IMR-90 (cell line): Measurements from ENCODE around the gene WFDC6. TPM values are rescaled to one million over a fixed set of nuclear protein-coding genes. Genes with fewer than 3 reads are reported as not detected.
A peak's percentile ranks its signal among the peaks of the same experiment; 100 is the strongest.

ENCODE experiments used
- ATAC-seq: fragments of 200-7000 bp; cut with Tn5 transposase; 2 replicates; pipeline ENCODE4 v1.9.1; 2020; ENCODE audit warnings: low read depth, mild to moderate bottlenecking, moderate library complexity
- BruUV-seq: library from RNA; stranded (reverse); fragments of 400-500 nt; replicated peaks from 2 replicates; lab custom pipeline; 2021; lab: Mats Ljungman, UMichigan
- CTCF ChIA-PET: fragments of 300-600 bp; formaldehyde crosslinking; extraction: SDS; loops from one replicate; lab custom pipeline; 2021; ENCODE audit warnings: antibody characterized with exemption; lab: Yijun Ruan, JAX
- POLR2A ChIA-PET: fragments of 300-600 bp; sonication (Branson Sonifier 250); formaldehyde crosslinking; loops from one replicate; lab custom pipeline; 2022; ENCODE audit warnings: antibody characterized with exemption; ENCODE audit not compliant: unreplicated experiment; lab: Charles Lee
- DNase-seq: peaks from one replicate; pipeline ENCODE4 v3.0.0; 2013
- H2AFZ ChIP-seq: replicated peaks from 2 replicates; pipeline ENCODE3; 2013; ENCODE audit warnings: low read length, mild to moderate bottlenecking; ENCODE audit not compliant: poor library complexity
- H2AK5ac ChIP-seq: 2 replicates; pipeline ENCODE4 v1.6.1; 2013; ENCODE audit warnings: low read depth, low read length, inconsistent platforms
- H2AK9ac ChIP-seq: replicated peaks from 2 replicates; pipeline ENCODE3; 2013; ENCODE audit warnings: mild to moderate bottlenecking, low read depth, low read length, moderate library complexity; ENCODE audit not compliant: poor library complexity
- H2BK120ac ChIP-seq: 2 replicates; pipeline ENCODE4 v1.6.1; 2013; ENCODE audit warnings: low read depth, low read length, inconsistent platforms
- H2BK15ac ChIP-seq: 3 replicates; pipeline ENCODE4 v1.6.1; 2013; ENCODE audit warnings: low read depth, low read length, inconsistent platforms
- H2BK20ac ChIP-seq: 2 replicates; pipeline ENCODE4 v1.6.1; 2013; ENCODE audit warnings: low read depth, mild to moderate bottlenecking, inconsistent platforms, low read length, moderate library complexity
- H2BK5ac ChIP-seq: 2 replicates; pipeline ENCODE4 v1.6.1; 2013; ENCODE audit warnings: mild to moderate bottlenecking, low read depth, low read length, inconsistent platforms; ENCODE audit not compliant: poor library complexity, severe bottlenecking
- H3K14ac ChIP-seq: replicated peaks from 2 replicates; pipeline ENCODE4 v1.6.1; 2013; ENCODE audit warnings: low read depth, low read length, inconsistent platforms
- H3K18ac ChIP-seq: 2 replicates; pipeline ENCODE4 v1.6.1; 2013; ENCODE audit warnings: low read depth, low read length, control low read depth
- H3K23ac ChIP-seq: 2 replicates; pipeline ENCODE4 v1.6.1; 2013; ENCODE audit warnings: low read depth, low read length, inconsistent platforms
- H3K27ac ChIP-seq: 2 replicates; pipeline ENCODE4 v1.5.1; 2013; ENCODE audit warnings: mild to moderate bottlenecking, control low read depth, low read length; ENCODE audit not compliant: insufficient read depth
- H3K27me3 ChIP-seq: 2 replicates; pipeline ENCODE4 v1.6.1; 2013; ENCODE audit warnings: low read length; ENCODE audit not compliant: control insufficient read depth, insufficient read depth
- H3K36me3 ChIP-seq: 2 replicates; pipeline ENCODE4 v1.6.1; 2013; ENCODE audit warnings: low read length, mixed read lengths; ENCODE audit not compliant: control insufficient read depth, insufficient read depth
- H3K4ac ChIP-seq: 2 replicates; pipeline ENCODE4 v1.6.1; 2013; ENCODE audit warnings: low read depth, low read length, inconsistent platforms
- H3K4me1 ChIP-seq: 2 replicates; pipeline ENCODE4 v1.6.1; 2013; ENCODE audit warnings: low read length, mixed read lengths; ENCODE audit not compliant: control insufficient read depth, insufficient read depth
- H3K4me2 ChIP-seq: 2 replicates; pipeline ENCODE4 v1.6.1; 2013; ENCODE audit warnings: low read depth, mild to moderate bottlenecking, control low read depth, low read length, moderate library complexity
- H3K4me3 ChIP-seq: 2 replicates; pipeline ENCODE4 v1.5.1; 2013; ENCODE audit warnings: low read depth, mild to moderate bottlenecking, control low read depth, low read length, moderate library complexity; ENCODE audit not compliant: insufficient read depth
- H3K56ac ChIP-seq: 2 replicates; pipeline ENCODE4 v1.6.1; 2013; ENCODE audit warnings: low read length, inconsistent platforms; ENCODE audit not compliant: insufficient read depth; ENCODE audit errors: extremely low read depth
- H3K79me1 ChIP-seq, 2 experiments: 2 replicates each; pipeline ENCODE4 v1.6.1; 2013; ENCODE audit warnings: low read length in 2 of 2, inconsistent platforms in 1 of 2, low read depth in 1 of 2
- H3K9ac ChIP-seq: 2 replicates; pipeline ENCODE4 v1.6.1; 2013; ENCODE audit warnings: low read depth, low read length, control low read depth
- H3K9me1 ChIP-seq: 2 replicates; pipeline ENCODE4 v1.6.1; 2013; ENCODE audit warnings: low read length, inconsistent platforms; ENCODE audit not compliant: insufficient read depth
- H3K9me3 ChIP-seq: 2 replicates; pipeline ENCODE4 v1.6.1; 2013; ENCODE audit warnings: low read length; ENCODE audit not compliant: control insufficient read depth, insufficient read depth
- H4K20me1 ChIP-seq: 2 replicates; pipeline ENCODE4 v1.6.1; 2013; ENCODE audit warnings: low read length, inconsistent platforms; ENCODE audit not compliant: insufficient read depth
- H4K5ac ChIP-seq: 2 replicates; pipeline ENCODE4 v1.6.1; 2013; ENCODE audit warnings: mild to moderate bottlenecking, low read depth, low read length, control low read depth
- H4K8ac ChIP-seq, 2 experiments: 2 replicates each; pipeline ENCODE4 v1.6.1; 2013; ENCODE audit warnings: low read depth in 2 of 2, low read length in 2 of 2, control low read depth in 1 of 2, inconsistent platforms in 1 of 2
- H4K91ac ChIP-seq: 2 replicates; pipeline ENCODE4 v1.6.1; 2013; ENCODE audit warnings: low read depth, low read length, inconsistent platforms; ENCODE audit not compliant: insufficient read depth
- FOS ChIP-seq: fragments of 150-350 bp; IDR thresholded peaks from 2 replicates; pipeline ENCODE4 v1.6.1; 2016; ENCODE audit warnings: low read depth, low read length
- MAZ ChIP-seq: IDR thresholded peaks from 2 replicates; pipeline ENCODE4 v1.6.1; 2012; ENCODE audit warnings: low read depth, mild to moderate bottlenecking, low read length, improper control_type of control experiment, moderate library complexity, borderline replicate concordance
- WGBS, 2 experiments: methylation state at CpG; one replicate each; pipeline versions ENCODE4 v1.1.5 to v1.1.7; 2013; ENCODE audit warnings: missing lambda C conversion rate in 2 of 2; ENCODE audit not compliant: insufficient read length in 1 of 2; ENCODE audit errors: extremely low coverage in 2 of 2; 5-methylcytosine and 5-hydroxymethylcytosine counted together
- dilution Hi-C: fragments of 300-500 bp; cut with HindIII; formaldehyde crosslinking; loops from one replicate; pipeline ENCODE4 v1.14.3; 2018; ENCODE audit warnings: low sequenced_read_pairs; ENCODE audit not compliant: unreplicated experiment
- in situ Hi-C: fragments of 300-500 bp; cut with MboI; formaldehyde crosslinking; loops from 3 replicates; pipeline ENCODE4 v1.14.3; 2019; ENCODE audit warnings: low sequenced_read_pairs, inconsistent platforms, mixed read lengths
- intact Hi-C: fragments of 100-400 bp; cut with micrococcal nuclease; formaldehyde crosslinking; loops from 2 replicates; pipeline ENCODE4 v1.10.0; 2022
- polyA plus RNA-seq, 3 experiments: library from polyadenylated mRNA; depleted of rRNA; stranded (reverse); fragments of >200 nt; gene quantifications; 2 replicates each; pipeline ENCODE4 v1.2.3, GENCODE V29; 2012; ENCODE audit warnings: low replicate concordance in 1 of 3
- total RNA-seq: library from RNA; depleted of rRNA; stranded (reverse); fragments of >200 nt; gene quantifications from 2 replicates; pipeline ENCODE4 v1.2.3, GENCODE V29; 2012

WFDC6 gene
- total and polyA plus RNA-seq, 2 of the 4 experiments (the other 2 are of a cell fraction), result not detected

DNA sequence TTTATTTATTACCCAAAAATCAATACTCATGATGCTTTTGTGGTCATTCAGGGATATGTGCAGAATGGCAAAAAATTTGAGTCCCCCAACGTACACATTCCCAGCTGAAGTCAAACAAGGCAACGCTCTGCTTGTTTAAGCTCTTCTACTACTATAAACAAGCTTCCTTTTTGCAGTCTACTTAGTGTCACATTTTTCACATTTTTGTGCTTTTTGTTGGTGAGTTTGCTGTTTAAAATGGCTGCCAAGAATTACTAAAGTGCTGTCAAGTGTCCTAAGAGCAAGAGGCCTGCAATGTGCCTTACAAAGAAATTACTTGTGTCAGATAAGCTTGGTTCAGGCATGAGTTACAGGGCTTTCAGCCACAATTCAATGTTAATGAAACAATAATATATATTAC is 37.7 kb upstream of the WFDC6 start:
- CTCF ChIA-PET, result interaction anchor here (0.6 kb wide), 1 partner anchor 332 kb away, joined by 3 read pairs; no protein-coding TSS in a partner anchor
- in situ Hi-C loops, result no loop called here
- no CpG with 5 or more reads among the region's 2 CpGs for WGBS, 2 experiments

More for the DNA sequence above, 37.7 kb upstream of the WFDC6 start:
- Histone ChIP-seq H3K14ac (no peak overlapping the region), H2BK5ac (no peak overlapping the region), H2AK9ac (no peak overlapping the region), H2BK120ac (no peak overlapping the region), H2BK15ac (no peak overlapping the region), H3K56ac (no peak overlapping the region), H3K27me3 (no peaks in the 10 kb centered on the region), H3K9me3 (no peaks in the 10 kb centered on the region), H2AFZ (no peak overlapping the region), H3K9me1 (no peaks in the 10 kb centered on the region), H4K20me1 (no peaks in the 10 kb centered on the region), H3K4me2 (no peak overlapping the region), H3K4ac (no peak overlapping the region), H3K9ac (no peak overlapping the region), H3K4me3 (no peak overlapping the region), H3K27ac (no peak overlapping the region), H3K23ac (no peak overlapping the region), H2BK20ac (no peak overlapping the region), H4K8ac (no peak overlapping the region), H4K91ac (no peak overlapping the region), H3K36me3 (no peaks in the 10 kb centered on the region), H2AK5ac (no peak overlapping the region), H3K79me1 (no peaks in the 10 kb centered on the region), H4K5ac (no peak overlapping the region), H3K4me1 (no peaks in the 10 kb centered on the region), H3K18ac (no peak overlapping the region)
- POLR2A ChIA-PET, result no interaction called here
- no peak for TF ChIP-seq MAZ
- no peak for TF ChIP-seq FOS
- DNase-seq, result peak; percentile 1
- intact Hi-C loops, result loop anchor here (5.0 kb wide), 1 partner anchor 265 kb away; no protein-coding TSS in a partner anchor
- ATAC-seq, result peak; percentile 35; the same call in 1 of the 2 replicates
- dilution Hi-C loops, result no loop called here
- BruUV-seq, result no TSS peak
